GM06990 (cell line): ENCODE data around the gene LITAFD.

Source experiments
- DNase-seq: peaks from one replicate; pipeline ENCODE4 v3.0.0-alpha.2; 2011; ENCODE audit not compliant: insufficient read length; ENCODE audit errors: extremely low read depth
- H3K27me3 ChIP-seq: replicated peaks from 2 replicates; pipeline ENCODE4 v1.6.0; 2011; ENCODE audit warnings: low read length; ENCODE audit not compliant: control insufficient read depth, insufficient read depth
- H3K36me3 ChIP-seq: 2 replicates; pipeline ENCODE4 v1.5.1; 2011; ENCODE audit warnings: low read length; ENCODE audit not compliant: control insufficient read depth, insufficient read depth
- H3K4me3 ChIP-seq: replicated peaks from 2 replicates; pipeline ENCODE4 v1.5.1; 2011; ENCODE audit warnings: low read depth, mild to moderate bottlenecking, control low read depth, low read length
- TF ChIP-seq, protein P1 (sequence below): IDR thresholded peaks from 2 replicates; pipeline ENCODE4 v1.5.1; 2011; ENCODE audit warnings: low read length, control low read depth, mild to moderate bottlenecking, inconsistent platforms; ENCODE audit not compliant: insufficient read depth, poor library complexity, severe bottlenecking

LITAFD gene

DNA sequence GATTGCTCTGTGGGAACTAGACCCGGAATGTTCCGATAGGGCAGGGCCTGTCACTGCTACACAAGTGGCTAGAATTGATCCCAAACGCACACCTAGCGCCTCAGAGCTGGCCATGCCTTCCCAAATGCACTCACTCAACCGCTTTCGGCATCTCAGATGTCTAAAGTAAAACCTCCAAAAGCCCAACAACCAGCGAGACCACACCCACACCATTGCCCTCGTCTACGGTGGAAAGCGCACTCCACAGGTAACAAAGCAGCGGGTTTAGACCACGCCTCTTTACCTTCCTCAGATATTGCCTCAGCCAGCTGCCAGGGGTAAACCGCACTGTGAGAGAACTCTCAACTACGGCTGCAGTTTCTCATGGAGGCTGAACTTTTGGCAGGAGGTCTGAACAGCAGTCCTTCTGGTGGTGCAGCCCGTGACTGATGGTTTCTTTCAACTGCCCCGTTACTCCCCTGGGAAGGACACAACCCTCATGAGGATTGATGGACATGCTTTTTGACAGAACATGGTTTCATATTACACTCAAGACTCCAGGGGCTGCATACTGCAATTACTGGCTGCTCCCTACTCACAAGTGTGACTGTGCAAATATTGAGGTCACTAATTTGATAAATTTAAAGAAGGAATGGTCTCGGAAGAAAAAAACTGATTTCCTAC lies 47.1 kb downstream of the LITAFD start:
- TF ChIP-seq, protein P1, sequence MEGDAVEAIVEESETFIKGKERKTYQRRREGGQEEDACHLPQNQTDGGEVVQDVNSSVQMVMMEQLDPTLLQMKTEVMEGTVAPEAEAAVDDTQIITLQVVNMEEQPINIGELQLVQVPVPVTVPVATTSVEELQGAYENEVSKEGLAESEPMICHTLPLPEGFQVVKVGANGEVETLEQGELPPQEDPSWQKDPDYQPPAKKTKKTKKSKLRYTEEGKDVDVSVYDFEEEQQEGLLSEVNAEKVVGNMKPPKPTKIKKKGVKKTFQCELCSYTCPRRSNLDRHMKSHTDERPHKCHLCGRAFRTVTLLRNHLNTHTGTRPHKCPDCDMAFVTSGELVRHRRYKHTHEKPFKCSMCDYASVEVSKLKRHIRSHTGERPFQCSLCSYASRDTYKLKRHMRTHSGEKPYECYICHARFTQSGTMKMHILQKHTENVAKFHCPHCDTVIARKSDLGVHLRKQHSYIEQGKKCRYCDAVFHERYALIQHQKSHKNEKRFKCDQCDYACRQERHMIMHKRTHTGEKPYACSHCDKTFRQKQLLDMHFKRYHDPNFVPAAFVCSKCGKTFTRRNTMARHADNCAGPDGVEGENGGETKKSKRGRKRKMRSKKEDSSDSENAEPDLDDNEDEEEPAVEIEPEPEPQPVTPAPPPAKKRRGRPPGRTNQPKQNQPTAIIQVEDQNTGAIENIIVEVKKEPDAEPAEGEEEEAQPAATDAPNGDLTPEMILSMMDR: no peak
- DNase-seq: no peak
- H3K4me3 ChIP-seq: no peak overlapping the region

GRCh38 chr16:8931859-8932258 lies 49.7 kb downstream of the LITAFD start:
- DNase-seq: no peak
- TF ChIP-seq, protein P1: no peak

More for the DNA sequence above, 47.1 kb downstream of the LITAFD start:
- no peaks in the 10 kb centered on the region for H3K27me3 ChIP-seq
- peaks cover 4% of the 10 kb centered on the region for H3K36me3 ChIP-seq

GRCh38 chr16:8934601-8935000 lies 52.5 kb downstream of the LITAFD start:
- H3K27me3 ChIP-seq: no peaks in the 10 kb centered on the region
- H3K36me3 ChIP-seq: no peaks in the 10 kb centered on the region; the same call in none of the 2 replicates
- DNase-seq: no peak
- H3K4me3 ChIP-seq: no peak overlapping the region
- TF ChIP-seq, protein P1: no peak

More at GRCh38 chr16:8931859-8932258, 49.7 kb downstream of the LITAFD start:
- peaks cover 2% of the 10 kb centered on the region for H3K36me3 ChIP-seq
- H3K4me3 ChIP-seq: no peak overlapping the region
- no peaks in the 10 kb centered on the region for H3K27me3 ChIP-seq
